ENCODE data around the gene TPPP2. TPM values are rescaled to one million over a fixed set of nuclear protein-coding genes. Genes with fewer than 3 reads are reported as not detected.

TPPP2 gene
- total RNA-seq, 1 donor from 2014 or later = not detected

DNA sequence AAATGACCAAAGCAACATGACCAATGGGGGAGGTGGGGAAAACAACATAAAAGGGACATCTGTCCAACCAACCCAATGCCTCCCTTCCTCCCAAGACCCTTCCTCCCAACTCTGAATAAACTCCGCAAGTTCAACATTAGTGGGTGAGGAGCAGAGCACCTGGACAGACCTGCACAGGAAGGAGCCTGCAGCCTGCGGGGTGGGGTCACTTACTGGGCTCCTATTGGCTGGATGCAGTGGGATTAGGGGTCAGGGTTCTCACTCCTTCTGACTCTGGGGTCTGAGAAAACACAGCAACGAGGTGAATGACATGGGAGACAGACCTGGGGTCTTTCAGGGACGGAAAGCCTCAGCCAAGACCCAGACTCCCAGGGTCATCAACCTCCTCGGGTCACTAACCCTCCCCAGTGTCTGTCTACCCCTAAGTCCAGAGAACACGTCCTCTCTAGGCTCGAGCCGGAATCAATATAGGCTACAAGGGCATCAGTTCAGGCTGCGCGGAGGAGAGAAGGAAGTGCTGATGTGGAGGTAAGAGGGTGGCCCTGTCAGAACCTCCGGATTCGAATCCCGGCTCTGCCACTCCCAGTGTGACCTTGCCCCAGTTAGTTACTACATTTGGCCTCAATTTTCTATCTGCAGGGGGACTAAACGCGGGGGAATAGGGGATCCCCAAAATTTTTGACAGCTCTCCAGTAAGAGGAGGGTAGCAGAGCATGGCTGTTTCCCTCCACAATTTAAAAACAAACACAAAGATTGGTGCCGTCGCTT, 6.0 kb upstream of the TPPP2 start:
- no peak for DNase-seq (ENCODE audit: low read depth)

DNA sequence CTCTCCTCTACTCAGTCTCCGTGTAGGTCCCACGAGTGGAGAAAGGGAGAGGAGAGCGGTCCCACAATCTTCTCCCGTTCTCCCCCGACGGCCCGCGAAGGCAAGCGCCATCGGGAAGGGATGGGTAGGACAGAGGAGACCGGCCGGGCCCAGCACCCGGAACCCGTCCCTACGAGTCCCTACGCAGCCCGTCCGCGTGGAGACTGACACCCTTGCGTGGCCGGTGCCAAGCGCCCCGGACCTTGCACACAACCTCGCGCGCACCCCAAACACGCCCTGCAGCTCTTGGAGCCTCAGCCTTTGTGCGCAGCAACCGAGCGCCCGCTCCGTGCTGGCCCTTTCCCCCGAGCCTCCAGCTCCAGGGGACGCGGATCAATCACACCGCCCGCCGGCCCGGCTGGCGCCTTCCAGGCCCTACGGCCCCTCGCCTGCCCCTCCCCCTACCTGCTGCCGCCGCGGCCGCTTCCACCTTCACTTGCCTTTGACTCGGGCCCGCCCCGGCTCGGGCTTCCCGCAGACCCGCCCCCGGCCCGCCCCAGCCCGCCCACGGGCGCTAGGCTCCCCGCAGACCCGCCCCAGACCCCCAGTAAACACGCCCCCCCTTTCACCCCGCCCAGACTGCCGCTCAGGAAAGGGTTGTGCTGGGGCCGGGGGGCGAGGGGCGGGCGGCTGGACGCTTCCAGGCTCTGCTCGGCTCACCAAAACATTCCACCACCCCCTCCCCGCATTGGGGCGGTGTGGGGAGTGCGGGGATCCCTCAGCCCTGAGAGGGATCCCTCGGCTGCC, 5.2 kb upstream of the TPPP2 start, which contains the start of gene NDRG2:
NDRG2 (minus strand) TSS at position 477 of the 786 bp plus-strand sequence. CDS start 1,746 bp downstream, outside the sequence.
- no peak for FAIRE-seq
- peaks cover 18% of the 10 kb centered on the region for H3K27me3 ChIP-seq (ENCODE audit: control insufficient read depth, insufficient read depth, low read length)
- DNase-seq (ENCODE audit: low read depth) = no peak
- TF ChIP-seq, protein P1, sequence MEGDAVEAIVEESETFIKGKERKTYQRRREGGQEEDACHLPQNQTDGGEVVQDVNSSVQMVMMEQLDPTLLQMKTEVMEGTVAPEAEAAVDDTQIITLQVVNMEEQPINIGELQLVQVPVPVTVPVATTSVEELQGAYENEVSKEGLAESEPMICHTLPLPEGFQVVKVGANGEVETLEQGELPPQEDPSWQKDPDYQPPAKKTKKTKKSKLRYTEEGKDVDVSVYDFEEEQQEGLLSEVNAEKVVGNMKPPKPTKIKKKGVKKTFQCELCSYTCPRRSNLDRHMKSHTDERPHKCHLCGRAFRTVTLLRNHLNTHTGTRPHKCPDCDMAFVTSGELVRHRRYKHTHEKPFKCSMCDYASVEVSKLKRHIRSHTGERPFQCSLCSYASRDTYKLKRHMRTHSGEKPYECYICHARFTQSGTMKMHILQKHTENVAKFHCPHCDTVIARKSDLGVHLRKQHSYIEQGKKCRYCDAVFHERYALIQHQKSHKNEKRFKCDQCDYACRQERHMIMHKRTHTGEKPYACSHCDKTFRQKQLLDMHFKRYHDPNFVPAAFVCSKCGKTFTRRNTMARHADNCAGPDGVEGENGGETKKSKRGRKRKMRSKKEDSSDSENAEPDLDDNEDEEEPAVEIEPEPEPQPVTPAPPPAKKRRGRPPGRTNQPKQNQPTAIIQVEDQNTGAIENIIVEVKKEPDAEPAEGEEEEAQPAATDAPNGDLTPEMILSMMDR (IDR thresholded peaks at IDR 0.05; ENCODE audit: insufficient read depth, low read length, severe bottlenecking) = no peak
- no peaks in the 10 kb centered on the region for H3K36me3 ChIP-seq (ENCODE audit: control insufficient read depth, insufficient read depth, low read length)
- peak within 1 kb of the TSS; percentile 46 for H3K4me3 ChIP-seq (ENCODE audit: low read depth, low read length)

More for the DNA sequence above, 6.0 kb upstream of the TPPP2 start:
- peak overlapping the region; percentile 46 for H3K4me3 ChIP-seq (ENCODE audit: low read depth, low read length)
- TF ChIP-seq, protein P1 (IDR thresholded peaks at IDR 0.05; ENCODE audit: insufficient read depth, low read length, severe bottlenecking) = no peak
- peaks cover 18% of the 10 kb centered on the region for H3K27me3 ChIP-seq (ENCODE audit: control insufficient read depth, insufficient read depth, low read length)
- H3K36me3 ChIP-seq (ENCODE audit: control insufficient read depth, insufficient read depth, low read length) = no peaks in the 10 kb centered on the region
- FAIRE-seq = no peak

GRCh38 chr14:21025371-21026273, 4.4 kb upstream of the TPPP2 start:
- H3K36me3 ChIP-seq (ENCODE audit: control insufficient read depth, insufficient read depth, low read length) = no peaks in the 10 kb centered on the region
- peaks cover 18% of the 10 kb centered on the region for H3K27me3 ChIP-seq (ENCODE audit: control insufficient read depth, insufficient read depth, low read length)
- TF ChIP-seq, protein P1 (IDR thresholded peaks at IDR 0.05; ENCODE audit: insufficient read depth, low read length, severe bottlenecking) = no peak
- H3K4me3 ChIP-seq (ENCODE audit: low read depth, low read length) = peak overlapping the region; percentile 46
- FAIRE-seq (no peak), DNase-seq (ENCODE audit: low read depth) (no peak)

DNA sequence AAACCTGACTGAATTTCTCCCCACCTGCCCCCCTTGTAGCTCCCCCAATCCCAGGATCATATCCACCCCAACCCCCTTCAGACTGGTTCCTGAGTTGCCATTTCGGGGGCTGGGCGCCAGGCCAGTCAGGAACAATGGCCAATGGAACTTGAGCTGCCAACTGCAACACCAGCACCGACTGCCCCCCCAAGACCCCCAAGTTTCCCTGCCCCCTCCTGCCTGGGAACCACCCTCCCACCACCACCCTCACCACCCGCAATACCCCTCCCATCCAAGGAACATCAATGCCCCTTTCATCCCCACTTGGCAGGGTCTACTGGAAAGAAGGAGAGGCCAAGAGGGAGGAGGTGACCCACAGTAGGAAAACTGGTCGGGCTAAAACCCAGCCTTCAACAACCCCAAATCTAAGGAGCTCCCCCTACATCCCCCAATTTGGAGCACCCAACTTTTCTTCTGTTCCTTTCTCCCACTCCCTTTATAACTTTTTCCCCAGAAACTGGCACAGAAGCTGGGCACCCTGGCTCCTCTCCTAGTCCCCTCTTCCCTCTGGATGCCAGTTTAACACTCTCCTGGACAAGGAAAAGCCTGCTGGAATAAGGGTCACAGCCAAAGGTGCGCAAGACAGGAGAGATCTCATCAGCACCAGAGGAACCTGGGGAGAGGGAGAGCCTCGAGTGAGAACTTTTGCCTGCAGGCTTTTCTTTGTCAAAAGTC, 3.6 kb upstream of the TPPP2 start:
- H3K4me3 ChIP-seq (ENCODE audit: low read depth, low read length) = no peak overlapping the region
- TF ChIP-seq, protein P1 (IDR thresholded peaks at IDR 0.05; ENCODE audit: insufficient read depth, low read length, severe bottlenecking) = no peak
- DNase-seq (ENCODE audit: low read depth) (no peak), FAIRE-seq (no peak)
- H3K36me3 ChIP-seq (ENCODE audit: control insufficient read depth, insufficient read depth, low read length) = no peaks in the 10 kb centered on the region
- peaks cover 18% of the 10 kb centered on the region for H3K27me3 ChIP-seq (ENCODE audit: control insufficient read depth, insufficient read depth, low read length)

DNA sequence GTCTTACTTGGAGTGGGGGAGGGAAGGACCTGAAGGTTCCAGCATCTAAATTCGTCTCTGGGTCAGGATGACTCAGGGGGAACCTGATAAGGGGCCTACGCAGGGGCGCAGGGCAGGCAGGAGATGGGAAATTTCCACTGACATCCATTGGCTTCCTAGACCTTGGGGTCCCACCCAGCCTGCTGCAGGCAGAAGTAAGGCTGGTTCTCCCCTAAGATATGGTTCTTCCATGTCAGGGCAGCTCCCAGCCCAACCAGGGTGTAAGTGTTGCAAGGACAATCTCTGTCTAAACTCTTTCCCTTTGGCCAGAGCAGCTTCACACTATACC, 3.1 kb upstream of the TPPP2 start:
- Histone ChIP-seq H3K4me3 (ENCODE audit: low read depth, low read length) (no peak overlapping the region), H3K27me3 (ENCODE audit: control insufficient read depth, insufficient read depth, low read length) (peaks cover 18% of the 10 kb centered on the region), H3K36me3 (ENCODE audit: control insufficient read depth, insufficient read depth, low read length) (no peaks in the 10 kb centered on the region)
- DNase-seq (ENCODE audit: low read depth) (no peak), FAIRE-seq (no peak)
- TF ChIP-seq, protein P1 (IDR thresholded peaks at IDR 0.05; ENCODE audit: insufficient read depth, low read length, severe bottlenecking) = no peak
